ENCODE results near the gene GRIK2.

Gene GRIK2

DNA sequence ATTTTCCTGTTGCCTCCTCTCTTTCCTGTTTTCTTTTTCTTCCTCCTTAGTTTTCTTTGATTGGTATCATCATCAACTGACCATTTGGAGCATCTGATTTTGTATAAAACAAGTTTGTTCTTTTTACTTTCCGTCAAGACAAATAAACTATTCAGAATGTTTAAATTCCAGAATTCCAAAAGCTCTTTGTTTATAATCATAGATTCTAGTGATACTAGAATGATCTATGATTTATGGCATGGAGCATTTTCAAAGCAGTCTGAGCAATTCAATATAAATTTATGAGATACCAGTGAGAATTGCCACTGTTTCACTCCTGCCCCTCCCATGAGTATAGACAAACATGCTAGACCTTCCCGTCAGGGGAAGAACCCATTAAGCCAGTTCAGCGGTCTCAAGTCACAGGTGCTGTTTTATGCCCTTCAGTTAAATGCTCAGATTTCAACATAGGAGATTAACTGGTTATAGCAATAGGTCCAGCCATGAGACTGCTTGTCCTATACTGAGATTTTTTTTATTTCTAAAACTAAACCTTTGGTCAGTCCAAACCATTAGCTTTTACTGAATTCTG, 60.7 kb downstream of the GRIK2 start:
- DNase-seq (ENCODE audit: low spot score) (no peak), FAIRE-seq (no peak)

- DNase-seq (ENCODE audit: low spot score) (no peak), FAIRE-seq (no peak)
Observed at GRCh38 chr6:101458336-101458735, 64.8 kb downstream of the GRIK2 start.

DNA sequence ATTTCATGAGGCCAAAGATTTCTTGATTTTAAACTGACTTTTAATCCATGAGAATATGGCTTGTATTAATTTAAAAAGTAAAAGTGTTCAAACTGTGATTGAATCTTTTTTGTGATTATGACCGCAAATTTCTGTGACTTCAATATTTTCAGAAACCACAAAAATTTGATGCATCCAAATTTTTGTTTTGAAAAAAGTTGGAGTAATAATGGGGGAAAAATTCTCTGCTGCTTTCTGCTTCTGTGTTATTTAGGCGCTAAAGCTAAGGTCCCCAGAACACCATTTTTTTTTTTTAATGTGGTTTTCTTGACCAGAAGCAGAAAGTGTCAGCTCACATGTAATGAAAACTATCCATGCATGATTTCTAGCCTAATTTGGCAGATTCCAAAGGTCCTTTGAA, 65.3 kb downstream of the GRIK2 start:
- DNase-seq (ENCODE audit: low spot score), result no peak
- no peak for FAIRE-seq

- FAIRE-seq, result no peak
Observed at GRCh38 chr6:101462576-101462975, 69.1 kb downstream of the GRIK2 start.

DNA sequence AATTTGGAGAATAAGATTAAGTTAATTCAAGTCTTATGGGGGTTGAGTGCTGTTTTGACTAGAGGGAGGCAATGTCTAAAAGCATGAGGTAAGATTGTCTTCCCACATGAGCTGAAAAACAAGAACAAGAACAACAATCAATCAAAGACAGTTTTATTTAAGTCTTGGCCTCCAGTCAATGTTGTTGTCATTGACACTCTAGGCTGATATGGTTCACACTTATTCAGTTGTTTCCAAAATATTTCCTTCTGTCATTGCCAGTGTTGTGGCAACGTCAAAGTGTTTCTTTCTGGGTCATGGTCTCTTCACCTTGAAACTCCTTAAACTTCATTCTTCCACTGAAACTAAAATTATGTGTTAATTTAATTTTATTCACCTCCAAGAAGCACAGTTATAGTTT, 72.4 kb downstream of the GRIK2 start:
- FAIRE-seq (no peak), DNase-seq (ENCODE audit: low spot score) (no peak)

More at GRCh38 chr6:101462576-101462975, 69.1 kb downstream of the GRIK2 start:
- no peak for DNase-seq (ENCODE audit: low spot score)

DNA sequence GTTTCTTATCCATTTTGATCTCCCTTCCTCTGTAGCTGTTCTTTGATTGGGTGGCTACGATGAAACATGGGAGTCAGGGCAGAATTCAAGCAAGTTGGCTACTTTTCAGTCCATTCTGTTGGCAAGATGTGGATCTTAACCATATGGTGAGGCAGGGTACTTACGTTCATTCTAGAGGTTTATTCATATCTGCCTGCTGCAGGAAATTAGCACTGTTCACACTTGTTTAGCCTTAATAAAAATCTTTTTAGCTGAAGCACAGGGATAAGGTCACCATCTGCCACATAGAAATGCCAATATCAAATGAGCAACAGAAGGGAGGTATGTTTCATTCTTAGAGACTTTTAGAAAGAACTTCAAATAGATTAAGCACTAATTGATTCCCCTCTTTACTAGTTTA, 83.9 kb downstream of the GRIK2 start:
- DNase-seq (ENCODE audit: low spot score), result no peak
- FAIRE-seq, result no peak

DNA sequence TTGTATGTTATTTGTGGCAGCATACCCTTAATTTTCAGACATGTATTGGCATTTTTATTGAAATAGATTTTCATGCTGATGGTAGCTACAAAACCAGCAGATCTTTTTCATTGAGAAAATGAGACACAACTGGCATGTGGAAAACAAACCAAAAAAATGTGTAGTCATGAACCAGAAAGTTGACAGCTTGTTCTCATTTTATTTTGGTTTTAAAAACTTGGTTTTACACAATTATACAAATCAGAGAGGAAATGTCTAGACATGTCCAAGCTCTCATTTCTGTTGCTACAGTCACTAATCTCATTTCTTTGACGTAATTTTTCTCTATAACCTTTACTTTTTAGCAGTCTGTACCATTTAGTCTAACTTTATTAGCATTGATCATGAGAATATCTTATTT, 85.4 kb downstream of the GRIK2 start:
- DNase-seq (ENCODE audit: low spot score) (no peak), FAIRE-seq (no peak)

DNA sequence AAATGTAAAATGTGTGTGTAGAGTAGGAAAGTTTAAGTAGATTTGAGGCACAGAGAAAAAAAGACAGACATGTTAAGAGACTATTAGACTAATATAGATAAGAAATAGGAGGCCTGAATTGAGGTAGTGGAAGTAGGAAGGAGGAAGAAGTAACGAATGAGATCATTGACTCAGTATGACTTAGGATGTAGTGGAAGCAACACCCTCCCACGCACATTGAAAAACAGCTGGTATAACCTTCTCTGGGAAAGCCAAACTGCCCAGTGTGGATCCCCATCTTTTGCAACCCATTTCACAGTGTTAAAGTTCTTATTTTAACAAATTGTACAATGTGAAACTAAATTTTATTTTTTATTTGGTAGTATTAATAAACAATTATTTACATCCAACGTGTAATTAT, 89.1 kb downstream of the GRIK2 start:
- DNase-seq (ENCODE audit: low spot score), result no peak
- FAIRE-seq, result no peak

DNA sequence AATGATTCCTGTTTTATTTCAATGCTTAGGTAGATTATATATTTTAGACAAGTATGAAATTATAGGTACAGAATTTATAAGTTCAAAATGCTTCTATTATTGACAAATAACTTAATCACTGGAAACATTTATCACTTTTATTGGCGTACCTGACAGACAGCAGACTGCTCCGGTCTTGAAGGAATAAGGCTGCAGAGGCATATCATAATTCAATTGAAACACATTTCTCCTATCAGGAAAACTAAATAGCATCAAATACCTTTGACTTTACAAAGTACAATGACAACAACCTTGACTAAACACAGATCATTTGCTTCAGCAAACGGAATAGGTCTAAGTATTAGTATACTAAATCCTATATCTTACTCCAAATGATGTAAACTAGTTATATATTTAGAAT, 91.3 kb downstream of the GRIK2 start:
- FAIRE-seq (no peak), DNase-seq (ENCODE audit: low spot score) (no peak)

- FAIRE-seq (no peak), DNase-seq (ENCODE audit: low spot score) (no peak)
Observed at GRCh38 chr6:101486124-101486523, 92.6 kb downstream of the GRIK2 start.

DNA sequence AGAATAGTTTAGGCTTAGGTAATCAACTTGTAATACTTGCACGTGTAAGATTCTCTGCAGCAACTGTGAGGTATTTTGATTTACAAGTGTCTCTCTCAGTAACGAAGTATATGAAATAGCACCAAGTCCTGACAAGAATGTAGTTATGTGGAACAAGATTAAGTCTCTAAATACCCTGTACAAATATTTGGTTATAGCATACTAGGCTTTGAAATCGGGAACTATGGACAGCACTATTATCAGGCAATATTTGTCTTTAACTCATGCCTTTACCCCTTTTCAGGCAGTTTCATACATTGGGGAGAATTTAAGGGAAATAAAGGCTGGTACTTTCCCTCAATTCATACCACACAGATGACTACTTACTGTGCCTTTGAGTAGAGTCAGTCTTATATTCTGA, 93.2 kb downstream of the GRIK2 start:
- DNase-seq (ENCODE audit: low spot score), result no peak
- FAIRE-seq, result no peak

GRCh38 chr6:101489456-101489855, 95.9 kb downstream of the GRIK2 start:
- no peak for DNase-seq (ENCODE audit: low spot score)
- FAIRE-seq, result no peak

DNA sequence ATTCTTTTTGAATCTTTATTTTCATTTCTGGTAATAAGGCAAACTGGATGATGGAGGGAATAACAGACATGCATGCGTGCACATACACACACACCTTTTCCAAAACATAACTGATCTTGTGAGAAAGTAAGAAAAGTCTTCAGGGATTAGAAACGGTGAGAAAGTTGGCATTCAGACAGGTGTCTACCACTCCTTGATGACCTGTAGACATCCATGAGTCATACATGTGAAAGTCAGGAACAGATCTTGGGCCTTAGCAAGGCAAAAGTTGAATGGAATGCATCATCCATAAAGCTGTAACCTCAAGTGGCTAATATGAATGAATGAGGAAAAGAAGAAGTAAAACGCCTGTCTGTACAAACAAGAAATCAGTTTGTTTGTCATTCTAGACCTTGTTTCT, 97.3 kb downstream of the GRIK2 start:
- DNase-seq (ENCODE audit: low spot score) (peak; percentile 1), FAIRE-seq (no peak)

DNA sequence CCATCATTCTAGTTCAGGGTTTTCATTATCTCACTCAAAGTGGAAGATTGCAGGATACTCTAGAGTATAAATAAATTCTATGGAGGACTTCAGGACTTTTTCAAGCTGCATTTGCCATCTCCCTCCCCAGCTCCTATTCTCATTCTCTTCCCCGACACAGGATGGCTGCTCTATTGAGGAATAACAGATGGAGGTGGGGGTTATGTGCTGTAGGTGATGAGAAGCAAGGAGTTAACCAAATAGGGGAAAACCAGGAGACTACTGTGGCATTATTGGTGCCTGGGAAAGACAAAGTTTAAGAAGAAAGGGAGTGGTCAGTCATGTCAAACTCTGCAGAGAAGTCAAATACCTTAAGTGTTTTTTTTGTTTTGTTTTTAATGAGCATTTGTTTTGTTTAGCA, 109.3 kb downstream of the GRIK2 start:
- no peak for FAIRE-seq

DNA sequence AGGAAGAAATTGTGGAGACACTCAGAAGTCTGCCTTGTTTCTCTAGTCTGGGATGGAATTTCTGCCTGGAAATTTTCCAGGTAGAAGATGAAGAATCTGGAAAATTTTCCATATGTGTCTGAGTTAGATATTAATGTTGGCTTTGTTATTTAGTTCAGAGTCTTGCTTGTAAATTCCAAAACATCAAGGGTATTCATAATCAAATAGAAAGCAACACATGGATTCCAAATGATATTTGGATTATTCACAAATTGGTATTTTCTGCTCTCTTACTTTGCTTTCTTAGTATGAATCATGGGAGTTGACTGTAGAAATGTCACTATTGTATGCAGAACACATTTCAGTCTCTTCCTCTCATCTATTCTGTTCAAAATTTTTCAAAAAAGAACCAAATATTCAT, 116.0 kb downstream of the GRIK2 start:
- DNase-seq (ENCODE audit: low spot score) (no peak), FAIRE-seq (no peak)

More for the DNA sequence above, 109.3 kb downstream of the GRIK2 start:
- no peak for DNase-seq (ENCODE audit: low spot score)

- DNase-seq (ENCODE audit: low spot score), result no peak
- no peak for FAIRE-seq
Observed at GRCh38 chr6:101513181-101513580, 119.7 kb downstream of the GRIK2 start.

GRCh38 chr6:101516578-101516977, 123.1 kb downstream of the GRIK2 start:
- FAIRE-seq (no peak), DNase-seq (ENCODE audit: low spot score) (no peak)

GRCh38 chr6:101517632-101518031, 124.1 kb downstream of the GRIK2 start:
- no peak for FAIRE-seq
- DNase-seq (ENCODE audit: low spot score), result no peak

GRCh38 chr6:101522254-101522653, 128.7 kb downstream of the GRIK2 start:
- FAIRE-seq, result no peak
- DNase-seq (ENCODE audit: low spot score), result no peak

DNA sequence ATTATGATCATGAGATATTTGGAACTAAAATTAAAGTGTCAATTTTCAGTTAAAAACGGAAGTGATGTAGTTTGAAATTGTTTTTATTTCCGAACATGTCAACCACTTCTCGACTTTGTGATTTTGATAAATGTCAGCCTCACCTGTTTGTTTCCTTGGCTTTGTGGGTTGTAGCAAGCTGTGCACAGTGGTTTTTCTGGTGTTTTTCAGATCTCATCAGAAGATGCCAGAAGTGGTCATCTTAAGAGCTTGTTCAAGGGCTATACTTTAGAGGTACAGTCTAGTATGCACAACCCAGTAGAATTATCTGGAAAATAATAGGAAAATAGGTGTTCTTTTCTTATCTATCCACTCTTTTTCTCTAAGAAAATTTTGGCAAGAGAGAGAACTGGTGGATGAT, 134.0 kb downstream of the GRIK2 start:
- DNase-seq (ENCODE audit: low spot score) (no peak), FAIRE-seq (no peak)

GRCh38 chr6:101528801-101529200, 135.3 kb downstream of the GRIK2 start:
- no peak for FAIRE-seq

GRCh38 chr6:101531538-101531937, 138.0 kb downstream of the GRIK2 start:
- no peak for DNase-seq (ENCODE audit: low spot score)
- no peak for FAIRE-seq

More at GRCh38 chr6:101528801-101529200, 135.3 kb downstream of the GRIK2 start:
- no peak for DNase-seq (ENCODE audit: low spot score)

DNA sequence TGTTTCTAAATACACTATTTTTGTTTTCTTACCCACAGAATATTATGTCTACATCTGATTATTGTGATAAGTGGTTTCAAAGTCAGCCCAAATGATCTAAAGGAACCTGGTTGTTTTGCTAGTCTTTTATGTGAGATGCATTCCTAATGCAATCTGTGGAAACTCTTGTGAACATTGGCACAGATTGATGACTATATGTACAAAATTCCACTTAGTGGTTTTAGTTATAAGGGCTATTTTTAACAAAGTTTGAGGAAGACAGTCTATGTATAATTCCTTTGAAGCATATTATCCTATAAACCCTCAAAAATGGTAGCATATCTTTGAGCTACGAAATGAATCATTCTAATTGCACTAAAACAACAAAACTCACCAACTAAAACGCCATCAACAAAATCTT, 140.9 kb downstream of the GRIK2 start:
- no peak for DNase-seq (ENCODE audit: low spot score)
- no peak for FAIRE-seq

GRCh38 chr6:101534821-101535220, 141.3 kb downstream of the GRIK2 start:
- DNase-seq (ENCODE audit: low spot score), result no peak
- no peak for FAIRE-seq

All from urothelium cell line (cell line).